MG63 (cell line): ENCODE results near the gene BBS1. TPM values are rescaled to one million over a fixed set of nuclear protein-coding genes. Genes with fewer than 3 reads are reported as not detected.

Experiments
- DNase-seq: peaks from one replicate; pipeline ENCODE4 v3.0.0-alpha.2; 2020
- H3K27me3 ChIP-seq: fragments of 250-450 bp; sonication (Bioruptor Pico); 2 replicates; pipeline ENCODE4 v1.5.1; 2020; ENCODE audit warnings: mild to moderate bottlenecking, moderate library complexity
- H3K36me3 ChIP-seq: fragments of 250-450 bp; sonication (Bioruptor Pico); 2 replicates; pipeline ENCODE4 v1.5.1; 2020; ENCODE audit warnings: mild to moderate bottlenecking, moderate library complexity
- H3K4me3 ChIP-seq: fragments of 250-450 bp; sonication (Bioruptor Pico); 2 replicates; pipeline ENCODE4 v1.5.1; 2020; ENCODE audit warnings: mild to moderate bottlenecking, moderate library complexity
- H3K9me3 ChIP-seq: fragments of 250-450 bp; sonication (Bioruptor Pico); 2 replicates; pipeline ENCODE4 v1.5.1; 2020; ENCODE audit warnings: mild to moderate bottlenecking, moderate library complexity
- total RNA-seq: library from RNA; depleted of rRNA; stranded (reverse); fragments of >200 nt; shearing (Covaris generic); gene quantifications from 2 replicates; pipeline ENCODE4 v1.2.3, GENCODE V29; 2014; ENCODE audit warnings: low replicate concordance

The BBS1 gene
- total RNA-seq, 1 experiment from 2014 or later = 14.7 TPM

- no peak for DNase-seq
- Histone ChIP-seq H3K9me3 (no peaks in the 10 kb centered on the region), H3K27me3 (no peaks in the 10 kb centered on the region), H3K4me3 (no peak overlapping the region), H3K36me3 (no peaks in the 10 kb centered on the region)
These were observed 45.7 kb downstream of the BBS1 start for GRCh38 chr11:66556086-66556485.

- Histone ChIP-seq H3K27me3 (no peaks in the 10 kb centered on the region), H3K36me3 (no peaks in the 10 kb centered on the region), H3K9me3 (no peaks in the 10 kb centered on the region), H3K4me3 (no peak overlapping the region)
- no peak for DNase-seq
These were observed 47.4 kb downstream of the BBS1 start for GRCh38 chr11:66557733-66558326.

- H3K4me3 ChIP-seq = no peak overlapping the region
- no peaks in the 10 kb centered on the region for H3K9me3 ChIP-seq
- no peaks in the 10 kb centered on the region for H3K27me3 ChIP-seq
- DNase-seq = no peak
- no peaks in the 10 kb centered on the region for H3K36me3 ChIP-seq
These were observed 48.9 kb downstream of the BBS1 start for GRCh38 chr11:66559142-66559865.

GRCh38 chr11:66559866-66560676, 49.6 kb downstream of the BBS1 start:
- Histone ChIP-seq H3K4me3 (no peak overlapping the region), H3K36me3 (no peaks in the 10 kb centered on the region), H3K9me3 (no peaks in the 10 kb centered on the region), H3K27me3 (no peaks in the 10 kb centered on the region)
- no peak for DNase-seq

GRCh38 chr11:66561178-66561974, 50.9 kb downstream of the BBS1 start:
- Histone ChIP-seq H3K9me3 (no peaks in the 10 kb centered on the region), H3K36me3 (no peaks in the 10 kb centered on the region), H3K4me3 (no peak overlapping the region), H3K27me3 (no peaks in the 10 kb centered on the region)
- DNase-seq = no peak

GRCh38 chr11:66561975-66562248, 51.5 kb downstream of the BBS1 start:
- H3K9me3 ChIP-seq = no peaks in the 10 kb centered on the region
- H3K4me3 ChIP-seq = no peak overlapping the region
- H3K36me3 ChIP-seq = no peaks in the 10 kb centered on the region
- H3K27me3 ChIP-seq = no peaks in the 10 kb centered on the region
- no peak for DNase-seq

- no peaks in the 10 kb centered on the region for H3K27me3 ChIP-seq
- no peak for DNase-seq
- no peak overlapping the region for H3K4me3 ChIP-seq
- no peaks in the 10 kb centered on the region for H3K36me3 ChIP-seq
- H3K9me3 ChIP-seq = no peaks in the 10 kb centered on the region
These were observed 51.8 kb downstream of the BBS1 start for GRCh38 chr11:66562275-66562674.

- H3K4me3 ChIP-seq = no peak overlapping the region
- DNase-seq = no peak
- no peaks in the 10 kb centered on the region for H3K36me3 ChIP-seq
- H3K9me3 ChIP-seq = no peaks in the 10 kb centered on the region
- no peaks in the 10 kb centered on the region for H3K27me3 ChIP-seq
These were observed 52.6 kb downstream of the BBS1 start for GRCh38 chr11:66562907-66563583.

- no peaks in the 10 kb centered on the region for H3K27me3 ChIP-seq
- no peak overlapping the region for H3K4me3 ChIP-seq
- no peak for DNase-seq
- no peaks in the 10 kb centered on the region for H3K36me3 ChIP-seq
- no peaks in the 10 kb centered on the region for H3K9me3 ChIP-seq
These were observed 53.4 kb downstream of the BBS1 start for GRCh38 chr11:66563832-66564231.

GRCh38 chr11:66564538-66564937, 54.1 kb downstream of the BBS1 start:
- Histone ChIP-seq H3K36me3 (no peaks in the 10 kb centered on the region), H3K9me3 (no peaks in the 10 kb centered on the region), H3K4me3 (no peak overlapping the region), H3K27me3 (no peaks in the 10 kb centered on the region)
- no peak for DNase-seq

GRCh38 chr11:66564984-66565383, 54.5 kb downstream of the BBS1 start:
- Histone ChIP-seq H3K27me3 (no peaks in the 10 kb centered on the region), H3K4me3 (no peak overlapping the region), H3K36me3 (no peaks in the 10 kb centered on the region), H3K9me3 (no peaks in the 10 kb centered on the region)
- DNase-seq = no peak

- no peaks in the 10 kb centered on the region for H3K36me3 ChIP-seq
- H3K27me3 ChIP-seq = no peaks in the 10 kb centered on the region
- no peaks in the 10 kb centered on the region for H3K9me3 ChIP-seq
- no peak overlapping the region for H3K4me3 ChIP-seq
- DNase-seq = no peak
These were observed 55.8 kb downstream of the BBS1 start for GRCh38 chr11:66566221-66566620.

GRCh38 chr11:66567787-66568123, 57.3 kb downstream of the BBS1 start:
- Histone ChIP-seq H3K36me3 (no peaks in the 10 kb centered on the region), H3K27me3 (no peaks in the 10 kb centered on the region), H3K4me3 (no peak overlapping the region; the same call in 1 of the 2 replicates), H3K9me3 (no peaks in the 10 kb centered on the region)
- DNase-seq = no peak

- no peaks in the 10 kb centered on the region for H3K27me3 ChIP-seq
- DNase-seq = peak; percentile 75
- no peaks in the 10 kb centered on the region for H3K9me3 ChIP-seq
- H3K36me3 ChIP-seq = no peaks in the 10 kb centered on the region
- H3K4me3 ChIP-seq = peak within 1 kb of the TSS; percentile 38
These were observed 57.9 kb downstream of the BBS1 start, which contains the start of gene CTSF for GRCh38 chr11:66568124-66568916. CTSF (minus strand) TSS chr11:66568606; CDS start chr11:66568486, 120 bp downstream.

GRCh38 chr11:66569076-66569475, 58.6 kb downstream of the BBS1 start:
- Histone ChIP-seq H3K9me3 (no peaks in the 10 kb centered on the region), H3K27me3 (no peaks in the 10 kb centered on the region), H3K36me3 (no peaks in the 10 kb centered on the region), H3K4me3 (no peak overlapping the region)
- no peak for DNase-seq
